GM23338 (cell line): ENCODE measurements around the gene FIGN.

ENCODE experiments used
- CREB1 ChIP-seq: fragments of 250-450 bp; sonication (Bioruptor Pico); IDR thresholded peaks from 2 replicates; pipeline ENCODE4 v1.5.0; 2020; ENCODE audit warnings: low read depth, mild to moderate bottlenecking, moderate library complexity
- POLR2AphosphoS5 ChIP-seq: IDR thresholded peaks from 2 replicates; pipeline ENCODE4 v1.6.1; 2016; ENCODE audit warnings: antibody characterized with exemption, low read depth
- TF ChIP-seq, protein P1 (sequence below), 2 experiments: fragments of 200-600 bp in 1 of 2; sonication (generic) in 1 of 2; conservative IDR thresholded peaks; 2 replicates each; pipeline versions ENCODE4 v1.5.1 to v1.6.1; 2016 to 2017; ENCODE audit warnings: antibody characterized with exemption in 2 of 2, low read depth in 2 of 2, mild to moderate bottlenecking in 2 of 2, moderate library complexity in 1 of 2
- TF ChIP-seq, protein P2 (sequence below): IDR thresholded peaks from one replicate; pipeline ENCODE4 v1.6.1; 2018; ENCODE audit warnings: antibody characterized with exemption; ENCODE audit not compliant: unreplicated experiment

DNA sequence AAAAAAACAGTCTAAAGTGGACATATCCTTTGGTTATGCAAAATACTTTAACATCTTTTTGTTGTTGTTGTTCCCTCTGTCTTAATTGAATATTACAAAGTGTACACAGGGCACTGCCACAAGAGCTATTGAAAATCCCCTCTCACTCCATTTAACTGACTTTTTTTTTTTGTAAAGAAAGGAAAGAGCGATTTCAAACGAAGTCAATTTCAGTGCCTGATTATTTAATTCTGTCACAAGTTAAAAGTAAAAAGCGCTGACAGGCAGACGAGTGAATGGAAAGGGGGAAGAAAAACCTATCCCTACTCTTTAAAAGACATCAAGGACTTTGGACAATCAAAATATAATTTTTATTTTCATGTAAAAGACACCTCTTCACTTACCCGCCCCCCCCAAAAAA, 1.9 kb downstream of the FIGN start:
- TF ChIP-seq, protein P1, sequence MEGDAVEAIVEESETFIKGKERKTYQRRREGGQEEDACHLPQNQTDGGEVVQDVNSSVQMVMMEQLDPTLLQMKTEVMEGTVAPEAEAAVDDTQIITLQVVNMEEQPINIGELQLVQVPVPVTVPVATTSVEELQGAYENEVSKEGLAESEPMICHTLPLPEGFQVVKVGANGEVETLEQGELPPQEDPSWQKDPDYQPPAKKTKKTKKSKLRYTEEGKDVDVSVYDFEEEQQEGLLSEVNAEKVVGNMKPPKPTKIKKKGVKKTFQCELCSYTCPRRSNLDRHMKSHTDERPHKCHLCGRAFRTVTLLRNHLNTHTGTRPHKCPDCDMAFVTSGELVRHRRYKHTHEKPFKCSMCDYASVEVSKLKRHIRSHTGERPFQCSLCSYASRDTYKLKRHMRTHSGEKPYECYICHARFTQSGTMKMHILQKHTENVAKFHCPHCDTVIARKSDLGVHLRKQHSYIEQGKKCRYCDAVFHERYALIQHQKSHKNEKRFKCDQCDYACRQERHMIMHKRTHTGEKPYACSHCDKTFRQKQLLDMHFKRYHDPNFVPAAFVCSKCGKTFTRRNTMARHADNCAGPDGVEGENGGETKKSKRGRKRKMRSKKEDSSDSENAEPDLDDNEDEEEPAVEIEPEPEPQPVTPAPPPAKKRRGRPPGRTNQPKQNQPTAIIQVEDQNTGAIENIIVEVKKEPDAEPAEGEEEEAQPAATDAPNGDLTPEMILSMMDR (conservative IDR thresholded peaks at IDR 0.05; ENCODE audit: low read depth in 2 of 2), result no peak
- TF ChIP-seq, protein P2, sequence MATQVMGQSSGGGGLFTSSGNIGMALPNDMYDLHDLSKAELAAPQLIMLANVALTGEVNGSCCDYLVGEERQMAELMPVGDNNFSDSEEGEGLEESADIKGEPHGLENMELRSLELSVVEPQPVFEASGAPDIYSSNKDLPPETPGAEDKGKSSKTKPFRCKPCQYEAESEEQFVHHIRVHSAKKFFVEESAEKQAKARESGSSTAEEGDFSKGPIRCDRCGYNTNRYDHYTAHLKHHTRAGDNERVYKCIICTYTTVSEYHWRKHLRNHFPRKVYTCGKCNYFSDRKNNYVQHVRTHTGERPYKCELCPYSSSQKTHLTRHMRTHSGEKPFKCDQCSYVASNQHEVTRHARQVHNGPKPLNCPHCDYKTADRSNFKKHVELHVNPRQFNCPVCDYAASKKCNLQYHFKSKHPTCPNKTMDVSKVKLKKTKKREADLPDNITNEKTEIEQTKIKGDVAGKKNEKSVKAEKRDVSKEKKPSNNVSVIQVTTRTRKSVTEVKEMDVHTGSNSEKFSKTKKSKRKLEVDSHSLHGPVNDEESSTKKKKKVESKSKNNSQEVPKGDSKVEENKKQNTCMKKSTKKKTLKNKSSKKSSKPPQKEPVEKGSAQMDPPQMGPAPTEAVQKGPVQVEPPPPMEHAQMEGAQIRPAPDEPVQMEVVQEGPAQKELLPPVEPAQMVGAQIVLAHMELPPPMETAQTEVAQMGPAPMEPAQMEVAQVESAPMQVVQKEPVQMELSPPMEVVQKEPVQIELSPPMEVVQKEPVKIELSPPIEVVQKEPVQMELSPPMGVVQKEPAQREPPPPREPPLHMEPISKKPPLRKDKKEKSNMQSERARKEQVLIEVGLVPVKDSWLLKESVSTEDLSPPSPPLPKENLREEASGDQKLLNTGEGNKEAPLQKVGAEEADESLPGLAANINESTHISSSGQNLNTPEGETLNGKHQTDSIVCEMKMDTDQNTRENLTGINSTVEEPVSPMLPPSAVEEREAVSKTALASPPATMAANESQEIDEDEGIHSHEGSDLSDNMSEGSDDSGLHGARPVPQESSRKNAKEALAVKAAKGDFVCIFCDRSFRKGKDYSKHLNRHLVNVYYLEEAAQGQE, result no peak
- TF ChIP-seq POLR2AphosphoS5 (no peak), CREB1 (CRISPR knock-in tag) (no peak)
